H1 (cell line): ENCODE results near the gene STX8. TPM values are rescaled to one million over a fixed set of nuclear protein-coding genes. Genes with fewer than 3 reads are reported as not detected.

ENCODE experiments used
- CBX5 ChIP-seq: fragments of 300-800, 300-1000 bp; sonication (generic); IDR thresholded peaks from 2 replicates; pipeline ENCODE4 v1.7.1; 2016; ENCODE audit warnings: antibody characterized with exemption, low read length, low read depth
- CBX8 ChIP-seq: fragments of 300-800, 300-1000 bp; sonication (generic); IDR thresholded peaks from 2 replicates; pipeline ENCODE4 v1.7.1; 2016; ENCODE audit warnings: low read depth, low read length, borderline replicate concordance
- MAX ChIP-seq: IDR thresholded peaks from 2 replicates; pipeline ENCODE4 v1.6.1; 2012; ENCODE audit warnings: inconsistent platforms
- NANOG ChIP-seq: IDR thresholded peaks from 2 replicates; pipeline ENCODE4 v1.6.1; 2011; ENCODE audit warnings: low read length, low read depth, mild to moderate bottlenecking, inconsistent platforms; ENCODE audit not compliant: insufficient read depth, poor library complexity, severe bottlenecking
- SUZ12 ChIP-seq: fragments of 200-600 bp; sonication (generic); IDR thresholded peaks from 2 replicates; pipeline ENCODE4 v1.6.1; 2012; ENCODE audit warnings: mild to moderate bottlenecking, inconsistent platforms, low read length, moderate library complexity, mixed read lengths
- polyA plus RNA-seq, 7 experiments: library from polyadenylated mRNA; depleted of rRNA in 3 of 7; stranded (reverse) in 5 of 7; unstranded in 2 of 7; fragments of >200 nt in 5 of 7; fragments of 200-250 nt in 2 of 7; gene quantifications; 1 replicate in 5 of 7; 2 replicates in 1 of 7; 4 replicates in 1 of 7; pipeline versions ENCODE4 v1.2.1 to v1.2.3, GENCODE V29; 2011 to 2013; ENCODE audit warnings: missing spikeins in 2 of 7, mixed read lengths in 2 of 7
- total RNA-seq: library from RNA; stranded (reverse); fragmentation: NEBNext Ultra II Directional; extraction: Animal tissue kit (Norgen Biotek cat#: 25700); gene quantifications from 2 replicates; pipeline ENCODE4 v1.2.1, GENCODE V29; 2021

STX8 gene
- total and polyA plus RNA-seq, 2 of the 8 experiments (the other 6 are each of a cell fraction or from before 2014, with no cell fraction given): 22.8 to 42.5 TPM

GRCh38 chr17:9290226-9290613 lies 285.4 kb downstream of the STX8 start (continued):
- TF ChIP-seq NANOG (no peak), SUZ12 (no peak), MAX (no peak), CBX5 (no peak), CBX8 (no peak)
